HG02642 (cell line): ENCODE data around the gene ST8SIA2.
"Not testable (repeated sequence)": the region's sequence is repeated elsewhere in the genome, so short reads cannot be mapped to it uniquely, and the experiment has no call there.

Source experiments
- ATAC-seq: cut with Tn5 transposase; IDR thresholded peaks from one replicate; pipeline ENCODE4 v1.9.1; 2021; ENCODE audit warnings: mild to moderate bottlenecking; ENCODE audit not compliant: unreplicated experiment, poor library complexity

ST8SIA2 gene

GRCh38 chr15:92471288-92471687 lies 77.6 kb downstream of the ST8SIA2 start:
- no peak for ATAC-seq

GRCh38 chr15:92473756-92474155 lies 80.1 kb downstream of the ST8SIA2 start:
- ATAC-seq = no peak

- not testable (repeated sequence) for ATAC-seq
These were observed 86.0 kb downstream of the ST8SIA2 start for GRCh38 chr15:92479730-92480129.

DNA sequence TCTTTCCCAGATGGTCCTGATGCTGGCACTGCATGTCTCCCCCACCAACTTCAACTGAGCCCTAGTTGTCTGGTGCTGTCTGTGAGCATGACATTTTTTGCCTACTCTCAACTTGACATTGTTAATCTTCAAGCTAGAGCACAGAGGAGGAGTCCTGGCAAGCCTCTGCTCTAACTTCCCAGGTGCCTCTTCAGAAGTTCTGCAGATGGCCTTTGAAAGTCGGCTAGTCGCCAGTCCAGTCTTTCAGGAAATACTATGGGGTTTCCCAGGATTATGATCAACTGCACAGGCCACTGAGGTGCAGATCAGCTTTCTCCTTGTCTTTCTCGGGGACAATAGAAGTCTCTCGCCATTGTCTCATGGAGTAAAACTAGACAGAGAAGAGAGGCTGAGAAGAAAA lies 86.7 kb downstream of the ST8SIA2 start:
- ATAC-seq = no peak

GRCh38 chr15:92485441-92485840 lies 91.8 kb downstream of the ST8SIA2 start:
- no peak for ATAC-seq

- no peak for ATAC-seq
These were observed 99.0 kb downstream of the ST8SIA2 start for GRCh38 chr15:92492551-92493115.

DNA sequence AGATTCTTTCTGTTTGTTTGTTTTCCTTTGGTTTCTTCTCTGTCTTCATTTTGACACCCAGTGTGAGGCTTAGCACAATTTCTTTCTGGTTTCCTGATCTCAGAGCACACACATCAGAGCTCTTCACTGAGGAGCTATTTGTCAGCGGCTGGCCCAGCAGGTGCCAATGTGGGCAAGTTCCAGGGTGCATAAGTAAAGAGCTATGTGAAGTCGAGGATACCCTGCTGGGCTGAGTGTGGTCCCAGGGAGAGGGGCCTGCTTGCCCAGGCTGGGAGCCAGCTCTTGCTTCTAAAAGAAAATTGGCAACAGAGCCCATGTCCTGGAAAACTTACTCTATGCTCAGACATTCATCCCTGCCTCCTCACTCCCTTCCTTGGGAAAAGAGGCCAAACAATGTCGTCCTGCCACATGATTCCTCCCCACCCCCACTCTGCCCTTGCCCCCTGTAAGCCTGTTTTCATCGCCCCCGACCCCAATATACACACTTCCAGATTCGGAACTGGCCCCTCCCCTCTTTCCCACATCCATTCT lies 101.2 kb downstream of the ST8SIA2 start:
- no peak for ATAC-seq

GRCh38 chr15:92495446-92495845 lies 101.8 kb downstream of the ST8SIA2 start:
- no peak for ATAC-seq

GRCh38 chr15:92499731-92500530 lies 106.2 kb downstream of the ST8SIA2 start:
- ATAC-seq = no peak

DNA sequence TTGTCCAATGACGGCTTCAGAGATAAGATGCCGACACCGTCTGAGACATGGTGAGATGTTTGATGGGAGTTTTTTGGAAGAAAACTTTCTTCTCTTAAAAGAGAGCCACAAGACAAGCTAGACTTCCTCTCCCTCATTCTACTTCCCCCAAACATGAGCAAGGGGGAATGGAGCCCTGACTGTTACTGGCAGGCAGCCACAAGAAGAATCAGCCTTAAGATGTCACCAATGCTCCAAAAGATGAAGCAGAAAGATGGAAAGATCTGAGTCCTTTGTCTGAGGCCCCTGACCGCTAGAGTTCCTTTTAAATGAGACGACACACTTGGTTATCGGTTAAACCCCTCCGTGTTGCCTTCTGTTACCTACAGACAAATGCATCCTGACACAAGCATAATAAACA lies 108.7 kb downstream of the ST8SIA2 start:
- no peak for ATAC-seq

GRCh38 chr15:92502930-92503857 lies 109.5 kb downstream of the ST8SIA2 start:
- no peak for ATAC-seq

GRCh38 chr15:92503889-92504288 lies 110.2 kb downstream of the ST8SIA2 start:
- ATAC-seq = no peak

DNA sequence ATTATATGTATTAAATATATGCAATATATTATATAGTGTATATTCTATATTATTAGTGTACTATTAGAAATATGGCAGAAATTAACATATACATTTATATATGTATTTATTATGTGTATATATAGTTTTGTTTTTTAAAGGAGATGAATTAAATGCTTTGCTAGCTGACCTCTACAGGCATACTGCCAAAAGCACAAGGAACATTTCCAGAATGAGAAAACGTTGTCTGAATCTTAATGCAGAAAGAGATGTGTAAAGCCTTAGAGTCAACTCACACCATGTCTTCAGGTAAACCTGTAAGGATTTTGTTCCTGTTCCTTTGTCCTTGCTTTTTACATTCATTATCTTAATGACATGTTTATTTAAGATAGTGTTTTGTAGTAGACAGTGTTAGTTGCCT lies 111.9 kb downstream of the ST8SIA2 start:
- ATAC-seq = no peak

DNA sequence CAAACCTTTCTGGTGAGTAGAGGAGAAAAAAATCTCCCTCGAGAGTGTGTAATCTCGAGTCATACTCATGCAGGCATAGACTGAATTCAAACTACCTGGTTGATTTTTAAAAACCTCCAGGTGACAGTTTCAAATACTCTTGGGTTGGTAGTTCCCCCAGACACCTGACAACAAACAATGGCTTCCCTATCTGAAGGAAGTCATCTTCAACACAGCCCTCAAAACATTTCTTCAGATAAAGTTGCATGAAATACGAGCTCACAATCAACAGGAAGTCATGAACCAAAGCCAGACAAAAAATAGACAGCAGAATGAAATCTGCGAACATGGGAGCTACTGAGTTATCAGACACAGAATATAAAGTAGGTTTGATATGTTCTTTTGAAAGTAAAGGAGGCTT lies 112.8 kb downstream of the ST8SIA2 start:
- no peak for ATAC-seq

DNA sequence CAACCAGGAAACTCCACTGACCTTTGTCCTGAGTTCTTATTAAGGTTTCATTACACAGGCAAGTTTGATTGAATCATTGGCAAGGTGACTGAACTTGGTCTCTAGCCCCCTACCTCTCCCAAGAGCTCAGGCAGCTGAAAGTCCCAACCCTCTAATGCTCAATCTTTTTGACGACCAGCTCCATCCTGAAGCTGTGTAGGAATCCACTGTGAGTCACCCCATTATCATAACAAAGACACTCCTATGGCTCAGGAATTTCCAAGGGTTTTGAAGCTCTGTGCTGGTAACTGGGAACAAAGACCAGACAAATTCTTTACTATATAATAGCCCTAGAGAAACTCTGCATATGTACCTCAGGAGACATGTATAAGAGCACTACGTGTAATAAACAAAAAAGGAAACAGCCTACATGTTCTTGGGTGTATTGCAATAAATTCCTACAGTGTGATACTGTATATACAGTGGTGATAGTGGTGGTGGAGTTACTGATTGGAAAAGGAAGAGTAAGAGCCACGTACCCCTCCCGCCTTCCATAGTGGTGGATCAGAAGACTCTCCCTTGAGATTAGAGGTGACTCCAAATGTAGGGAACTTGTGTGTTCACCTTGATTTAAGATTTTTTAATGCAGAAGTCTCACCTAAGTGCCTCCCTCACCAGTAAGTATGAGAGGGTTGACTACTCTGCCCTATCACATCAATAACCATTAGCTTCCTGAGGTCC lies 116.6 kb downstream of the ST8SIA2 start:
- no peak for ATAC-seq
